SK-N-SH (cell line): ENCODE results near the gene ADORA3. TPM values are rescaled to one million over a fixed set of nuclear protein-coding genes. Genes with fewer than 3 reads are reported as not detected.

Source experiments
- CTCF ChIA-PET: fragments of 300-600, 350-600 bp; formaldehyde crosslinking; extraction: SDS; loops from one replicate; lab custom pipeline; 2021; lab: Yijun Ruan, JAX
- POLR2A ChIA-PET: fragments of 350-600 bp; sonication (Branson Sonifier 250); formaldehyde crosslinking; extraction: SDS; loops from one replicate; lab custom pipeline; 2020; ENCODE audit warnings: antibody characterized with exemption, inconsistent platforms; lab: Yijun Ruan, JAX
- DNase-seq: peaks from one replicate; pipeline ENCODE4 v3.0.0; 2012
- H2AFZ ChIP-seq: fragments of 200-600 bp; sonication (generic); 2 replicates; pipeline ENCODE4 v1.8.1; 2016; ENCODE audit warnings: antibody characterized with exemption, mild to moderate bottlenecking, low read depth
- H3F3A ChIP-seq: fragments of 200-600 bp; sonication (generic); replicated peaks from 2 replicates; pipeline ENCODE3; 2016; ENCODE audit warnings: antibody characterized with exemption, mild to moderate bottlenecking; ENCODE audit not compliant: insufficient read depth
- H3K27ac ChIP-seq, 2 experiments: fragments of 200-500 bp in 1 of 2; fragments of 200-600 bp in 1 of 2; sonication (Bioruptor generic) in 1 of 2; sonication (generic), shearing (Covaris generic) in 1 of 2; 2 replicates each; pipeline versions ENCODE4 v1.5.1 to v1.6.1; 2014 to 2016; ENCODE audit warnings: low read depth in 2 of 2, inconsistent platforms in 1 of 2, low read length in 1 of 2, mild to moderate bottlenecking in 1 of 2, mixed read lengths in 1 of 2
- H3K27me3 ChIP-seq: fragments of 200-600 bp; sonication (generic), shearing (Covaris generic); 2 replicates; pipeline ENCODE4 v1.6.1; 2016; ENCODE audit warnings: mixed run types; ENCODE audit not compliant: insufficient read depth
- H3K36me3 ChIP-seq, 2 experiments: fragments of 200-500 bp in 1 of 2; fragments of 200-600 bp in 1 of 2; sonication (Bioruptor generic) in 1 of 2; sonication (generic) in 1 of 2; replicated peaks in 1 of 2; 2 replicates each; pipeline versions ENCODE3 to v1.5.1; 2014 to 2016; ENCODE audit warnings: low read length in 1 of 2, mild to moderate bottlenecking in 1 of 2; ENCODE audit not compliant: insufficient read depth in 2 of 2, control insufficient read depth in 1 of 2
- H3K4me1 ChIP-seq, 2 experiments: fragments of 200-500 bp in 1 of 2; fragments of 200-600 bp in 1 of 2; sonication (Bioruptor generic) in 1 of 2; sonication (generic), shearing (Covaris generic) in 1 of 2; 2 replicates each; pipeline versions ENCODE4 v1.5.1 to v1.6.1; 2014 to 2016; ENCODE audit warnings: low read depth in 1 of 2, low read length in 1 of 2, mixed run types in 1 of 2; ENCODE audit not compliant: insufficient read depth in 2 of 2, control insufficient read depth in 1 of 2
- H3K4me2 ChIP-seq: fragments of 200-600 bp; sonication (generic), shearing (Covaris generic); 2 replicates; pipeline ENCODE4 v1.6.1; 2017; ENCODE audit warnings: mixed run types
- H3K4me3 ChIP-seq, 2 experiments: fragments of 200-500 bp in 1 of 2; fragments of 200-600 bp in 1 of 2; sonication (Bioruptor generic) in 1 of 2; sonication (generic), shearing (Covaris generic) in 1 of 2; 2 replicates each; pipeline versions ENCODE4 v1.5.1 to v1.8.1; 2014 to 2016; ENCODE audit warnings: low read depth in 2 of 2, inconsistent platforms in 1 of 2, low read length in 1 of 2, mild to moderate bottlenecking in 1 of 2, mixed read lengths in 1 of 2, moderate library complexity in 1 of 2
- H3K79me2 ChIP-seq: fragments of 200-600 bp; sonication (generic); 2 replicates; pipeline ENCODE4 v1.8.1; 2017; ENCODE audit warnings: mild to moderate bottlenecking; ENCODE audit not compliant: insufficient read depth
- H3K9ac ChIP-seq: fragments of 200-600 bp; sonication (generic); 2 replicates; pipeline ENCODE4 v1.6.1; 2017; ENCODE audit warnings: mixed run types
- H3K9me2 ChIP-seq: fragments of 200-600 bp; sonication (generic); 2 replicates; pipeline ENCODE4 v1.6.1; 2017; ENCODE audit warnings: mixed run types
- H3K9me3 ChIP-seq: fragments of 200-600 bp; sonication (generic); 2 replicates; pipeline ENCODE4 v1.6.1; 2017; ENCODE audit warnings: mixed run types, mild to moderate bottlenecking, moderate library complexity
- H4K20me1 ChIP-seq: fragments of 200-600 bp; sonication (generic); 2 replicates; pipeline ENCODE4 v1.6.1; 2017; ENCODE audit warnings: mild to moderate bottlenecking, mixed run types; ENCODE audit not compliant: insufficient read depth
- CHD2 ChIP-seq: fragments of 150-350 bp; IDR thresholded peaks from 2 replicates; pipeline ENCODE4 v1.6.1; 2018; ENCODE audit warnings: low read length; ENCODE audit not compliant: partially characterized antibody
- ELF1 ChIP-seq: IDR thresholded peaks from 2 replicates; pipeline ENCODE4 v1.4.0; 2012
- EP300 ChIP-seq, 2 experiments: IDR thresholded peaks; 2 replicates each; pipeline versions ENCODE4 v1.4.0 to v1.6.1; 2012; ENCODE audit warnings: borderline replicate concordance in 1 of 2, low read depth in 1 of 2, low read length in 1 of 2
- EZH2phosphoT487 ChIP-seq: fragments of 200-600 bp; sonication (generic); IDR thresholded peaks from 2 replicates; pipeline ENCODE4 v1.6.1; 2017; ENCODE audit warnings: low read depth, mixed run types, mild to moderate bottlenecking, antibody characterized with exemption, moderate library complexity, borderline replicate concordance
- FOSL2 ChIP-seq: IDR thresholded peaks from 2 replicates; pipeline ENCODE4 v1.4.0; 2012; ENCODE audit warnings: low read depth, mild to moderate bottlenecking, moderate library complexity, borderline replicate concordance
- FOXM1 ChIP-seq: IDR thresholded peaks from 2 replicates; pipeline ENCODE4 v1.4.0; 2012; ENCODE audit warnings: low read depth, mild to moderate bottlenecking
- GABPA ChIP-seq: IDR thresholded peaks from 2 replicates; pipeline ENCODE4 v1.4.0; 2012; ENCODE audit warnings: low read depth, mild to moderate bottlenecking
- GATA2 ChIP-seq: sonication (generic); formaldehyde crosslinking; IDR thresholded peaks from 2 replicates; pipeline ENCODE4 v1.5.0; 2020; ENCODE audit warnings: mild to moderate bottlenecking, missing genetic modification reagents
- IRF3 ChIP-seq: fragments of 150-350 bp; IDR thresholded peaks from 2 replicates; pipeline ENCODE4 v1.6.1; 2016; ENCODE audit warnings: mild to moderate bottlenecking, low read depth, low read length
- MXI1 ChIP-seq: IDR thresholded peaks from 2 replicates; pipeline ENCODE4 v1.6.1; 2012; ENCODE audit warnings: mild to moderate bottlenecking, low read depth, low read length, improper control_type of control experiment
- NRF1 ChIP-seq: IDR thresholded peaks from 2 replicates; pipeline ENCODE4 v1.6.1; 2012; ENCODE audit warnings: low read depth, mild to moderate bottlenecking, low read length
- PBX3 ChIP-seq: IDR thresholded peaks from 2 replicates; pipeline ENCODE4; 2012
- RCOR1 ChIP-seq: fragments of 150-350 bp; IDR thresholded peaks from 2 replicates; pipeline ENCODE4 v1.6.1; 2017; ENCODE audit warnings: antibody characterized with exemption, low read length
- RXRA ChIP-seq: IDR thresholded peaks from 2 replicates; pipeline ENCODE4 v1.4.0; 2012; ENCODE audit warnings: low read depth, mild to moderate bottlenecking, borderline replicate concordance
- TAF1 ChIP-seq: IDR thresholded peaks from 2 replicates; pipeline ENCODE4 v1.6.1; 2012; ENCODE audit warnings: low read depth, mild to moderate bottlenecking, low read length, moderate library complexity, borderline replicate concordance
- TEAD4 ChIP-seq: IDR thresholded peaks from 2 replicates; pipeline ENCODE4 v1.4.0; 2012; ENCODE audit warnings: mild to moderate bottlenecking, borderline replicate concordance; ENCODE audit not compliant: insufficient read depth
- USF2 ChIP-seq: fragments of 150-350 bp; IDR thresholded peaks from 2 replicates; pipeline ENCODE4 v1.6.1; 2017; ENCODE audit warnings: antibody characterized with exemption, low read length, low read depth, borderline replicate concordance
- WGBS: methylation state at CpG from one replicate; pipeline ENCODE4 v1.1.6; 2017; ENCODE audit warnings: low lambda C conversion rate; 5-methylcytosine and 5-hydroxymethylcytosine counted together
- polyA plus RNA-seq, 3 experiments: library from polyadenylated mRNA; depleted of rRNA; stranded (reverse); fragments of >200 nt; gene quantifications; 2 replicates each; pipeline ENCODE4 v1.2.3, GENCODE V29; 2012
- TF ChIP-seq, protein P1 (sequence below): IDR thresholded peaks from 2 replicates; pipeline ENCODE4 v1.4.0; 2012; ENCODE audit warnings: low read depth, borderline replicate concordance
- TF ChIP-seq, protein P2 (sequence below): IDR thresholded peaks from 2 replicates; pipeline ENCODE4 v1.4.0; 2012; ENCODE audit warnings: low read depth, borderline replicate concordance

The ADORA3 gene
- polyA plus RNA-seq, 1 of the 3 experiments (the other 2 are of a cell fraction) = not detected

DNA sequence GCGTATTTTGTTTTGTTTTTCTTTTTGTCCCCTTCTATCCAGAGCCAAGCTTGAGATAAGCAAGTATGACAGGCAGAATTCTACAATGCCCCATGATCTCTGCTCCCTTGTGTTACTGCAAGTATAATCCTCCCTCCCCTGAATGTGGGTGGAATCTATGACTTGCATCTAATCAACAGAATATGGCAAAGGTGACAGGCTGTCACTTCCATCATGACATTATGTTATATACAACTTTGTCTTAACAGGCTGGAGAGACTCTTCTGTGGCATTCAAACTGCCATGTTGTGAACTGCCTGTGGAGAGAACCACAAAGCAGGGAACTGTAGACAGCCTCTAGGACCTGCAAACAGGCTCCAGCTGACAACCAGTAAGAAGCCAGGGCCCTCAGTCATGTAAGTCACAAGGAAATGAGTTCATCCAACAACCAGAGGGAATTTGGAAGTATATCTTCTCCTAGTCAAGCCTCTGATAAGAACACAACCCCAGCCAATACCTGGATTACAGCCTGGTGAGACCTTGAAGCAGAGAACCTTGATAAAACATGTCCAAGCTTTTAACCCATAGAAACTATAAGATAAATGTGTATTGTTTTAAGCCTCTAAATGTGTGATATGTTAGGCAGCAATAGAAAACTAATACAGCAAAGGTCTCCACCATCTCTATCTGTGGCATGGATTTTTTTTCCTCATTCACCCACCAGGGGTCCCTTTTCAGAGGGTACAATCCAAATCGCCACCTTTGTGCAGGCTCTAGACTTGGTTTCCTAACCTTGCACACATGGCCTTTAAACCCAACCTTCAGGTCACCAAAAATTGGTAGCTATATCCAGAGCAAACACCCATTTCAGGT is 35.3 kb downstream of the ADORA3 start:
- DNase-seq = no peak
- no peaks in the 10 kb centered on the region for H3K79me2 ChIP-seq

More for the DNA sequence above, 35.3 kb downstream of the ADORA3 start:
- H3K4me1 ChIP-seq = peaks cover 0 to under 1% of the 10 kb centered on the region in 2 experiments; a peak in 1 of 4 replicates
- no peaks in the 10 kb centered on the region for H4K20me1 ChIP-seq
- no peaks in the 10 kb centered on the region for H3K27me3 ChIP-seq
- TF ChIP-seq CHD2 (no peak), FOXM1 (no peak), RXRA (no peak), RCOR1 (no peak), EZH2phosphoT487 (no peak), NRF1 (no peak), FOSL2 (no peak), PBX3 (no peak), USF2 (no peak), MXI1 (no peak), GABPA (no peak), IRF3 (no peak), EP300 (IDR thresholded peaks at IDR 0.05; ENCODE audit: borderline replicate concordance in 1 of 2, low read depth in 1 of 2, low read length in 1 of 2) (no peak), GATA2 (CRISPR knock-in tag) (no peak), TAF1 (no peak), ELF1 (no peak), TEAD4 (no peak)
- TF ChIP-seq, protein P1, sequence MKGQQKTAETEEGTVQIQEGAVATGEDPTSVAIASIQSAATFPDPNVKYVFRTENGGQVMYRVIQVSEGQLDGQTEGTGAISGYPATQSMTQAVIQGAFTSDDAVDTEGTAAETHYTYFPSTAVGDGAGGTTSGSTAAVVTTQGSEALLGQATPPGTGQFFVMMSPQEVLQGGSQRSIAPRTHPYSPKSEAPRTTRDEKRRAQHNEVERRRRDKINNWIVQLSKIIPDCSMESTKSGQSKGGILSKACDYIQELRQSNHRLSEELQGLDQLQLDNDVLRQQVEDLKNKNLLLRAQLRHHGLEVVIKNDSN = no peak
- TF ChIP-seq, protein P2, sequence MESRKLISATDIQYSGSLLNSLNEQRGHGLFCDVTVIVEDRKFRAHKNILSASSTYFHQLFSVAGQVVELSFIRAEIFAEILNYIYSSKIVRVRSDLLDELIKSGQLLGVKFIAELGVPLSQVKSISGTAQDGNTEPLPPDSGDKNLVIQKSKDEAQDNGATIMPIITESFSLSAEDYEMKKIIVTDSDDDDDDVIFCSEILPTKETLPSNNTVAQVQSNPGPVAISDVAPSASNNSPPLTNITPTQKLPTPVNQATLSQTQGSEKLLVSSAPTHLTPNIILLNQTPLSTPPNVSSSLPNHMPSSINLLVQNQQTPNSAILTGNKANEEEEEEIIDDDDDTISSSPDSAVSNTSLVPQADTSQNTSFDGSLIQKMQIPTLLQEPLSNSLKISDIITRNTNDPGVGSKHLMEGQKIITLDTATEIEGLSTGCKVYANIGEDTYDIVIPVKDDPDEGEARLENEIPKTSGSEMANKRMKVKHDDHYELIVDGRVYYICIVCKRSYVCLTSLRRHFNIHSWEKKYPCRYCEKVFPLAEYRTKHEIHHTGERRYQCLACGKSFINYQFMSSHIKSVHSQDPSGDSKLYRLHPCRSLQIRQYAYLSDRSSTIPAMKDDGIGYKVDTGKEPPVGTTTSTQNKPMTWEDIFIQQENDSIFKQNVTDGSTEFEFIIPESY = no peak
- TF ChIP-seq, all 33 proteins: peak for 0
- Histone ChIP-seq H3F3A (peaks cover 4% of the 10 kb centered on the region), H3K27ac (no peak overlapping the region), H3K4me2 (no peak overlapping the region), H2AFZ (no peak overlapping the region), H3K9me3 (no peaks in the 10 kb centered on the region), H3K9me2 (no peaks in the 10 kb centered on the region), H3K36me3 (peaks cover 13% of the 10 kb centered on the region in 2 experiments), H3K4me3 (no peak overlapping the region), H3K9ac (no peak overlapping the region)
- ChIA-PET POLR2A (no interaction called here), CTCF (interaction anchor here (1.6 kb wide), 1 partner anchor 40 kb away, joined by 6 read pairs; no protein-coding TSS in a partner anchor)
- WGBS = 87% methylated on average over 2 of the region's 2 CpGs
